Stimulated activated naive CD8-positive, alpha-beta T cell treated with anti-CD3 and anti-CD28 coated beads, Interleukin-15, Interleukin-2, amounts not matched to agents 100 ng/mL and 50 ng/mL, for 24 hours (primary cell): ENCODE measurements around the gene GRIN2D.
"Not testable (repeated sequence)": the region's sequence is repeated elsewhere in the genome, so short reads cannot be mapped to it uniquely, and the experiment has no call there.

ENCODE experiments used
- H3K27ac Mint-ChIP-seq: one replicate; pipeline ENCODE4 v1.8.0; 2021; ENCODE audit warnings: mild to moderate bottlenecking, mixed read lengths
- H3K27me3 Mint-ChIP-seq: one replicate; pipeline ENCODE4 v1.8.0; 2021; ENCODE audit warnings: mixed read lengths
- H3K36me3 Mint-ChIP-seq: one replicate; pipeline ENCODE4 v1.8.0; 2021; ENCODE audit warnings: low read depth, mixed read lengths
- H3K4me1 Mint-ChIP-seq: one replicate; pipeline ENCODE4 v1.8.0; 2021; ENCODE audit warnings: low read depth, mixed read lengths
- H3K4me3 Mint-ChIP-seq: one replicate; pipeline ENCODE4 v1.8.0; 2021; ENCODE audit warnings: mild to moderate bottlenecking, mixed read lengths
- H3K9me3 Mint-ChIP-seq: one replicate; pipeline ENCODE4 v1.8.0; 2021; ENCODE audit warnings: mixed read lengths

GRIN2D gene

GRCh38 chr19:48363810-48364597 lies 29.5 kb upstream of the GRIN2D start, which contains the start of the genes SYNGR4 and TMEM143:
Gene SYNGR4 (plus strand): TSS chr19:48364367. CDS start chr19:48365843, 1,476 bp downstream.
Gene TMEM143 (minus strand): TSS chr19:48363940. CDS start chr19:48363920, 20 bp downstream.
- H3K27me3 Mint-ChIP-seq: peaks cover 4% of the 10 kb centered on the region
- H3K27ac Mint-ChIP-seq: peak within 1 kb of the TSS; percentile 94
- peaks cover 17% of the 10 kb centered on the region for H3K4me1 Mint-ChIP-seq
- peak within 1 kb of the TSS; percentile 88 for H3K4me3 Mint-ChIP-seq
- no peaks in the 10 kb centered on the region for H3K9me3 Mint-ChIP-seq
- no peaks in the 10 kb centered on the region for H3K36me3 Mint-ChIP-seq

GRCh38 chr19:48364598-48365348 lies 28.7 kb upstream of the GRIN2D start:
- Mint-ChIP-seq H3K36me3 (no peaks in the 10 kb centered on the region), H3K27ac (peak overlapping the region; percentile 94), H3K9me3 (no peaks in the 10 kb centered on the region), H3K4me3 (peak overlapping the region; percentile 88), H3K4me1 (peaks cover 17% of the 10 kb centered on the region), H3K27me3 (peaks cover 4% of the 10 kb centered on the region)

GRCh38 chr19:48365602-48366001 lies 27.9 kb upstream of the GRIN2D start:
- Mint-ChIP-seq H3K36me3 (no peaks in the 10 kb centered on the region), H3K4me1 (peaks cover 17% of the 10 kb centered on the region), H3K4me3 (no peak overlapping the region), H3K27me3 (peaks cover 4% of the 10 kb centered on the region), H3K27ac (no peak overlapping the region), H3K9me3 (no peaks in the 10 kb centered on the region)

GRCh38 chr19:48367855-48368254 lies 25.6 kb upstream of the GRIN2D start:
- Mint-ChIP-seq H3K9me3 (no peaks in the 10 kb centered on the region), H3K36me3 (no peaks in the 10 kb centered on the region), H3K4me3 (no peak overlapping the region), H3K27me3 (peaks cover 4% of the 10 kb centered on the region), H3K27ac (no peak overlapping the region), H3K4me1 (peaks cover 15% of the 10 kb centered on the region)

DNA sequence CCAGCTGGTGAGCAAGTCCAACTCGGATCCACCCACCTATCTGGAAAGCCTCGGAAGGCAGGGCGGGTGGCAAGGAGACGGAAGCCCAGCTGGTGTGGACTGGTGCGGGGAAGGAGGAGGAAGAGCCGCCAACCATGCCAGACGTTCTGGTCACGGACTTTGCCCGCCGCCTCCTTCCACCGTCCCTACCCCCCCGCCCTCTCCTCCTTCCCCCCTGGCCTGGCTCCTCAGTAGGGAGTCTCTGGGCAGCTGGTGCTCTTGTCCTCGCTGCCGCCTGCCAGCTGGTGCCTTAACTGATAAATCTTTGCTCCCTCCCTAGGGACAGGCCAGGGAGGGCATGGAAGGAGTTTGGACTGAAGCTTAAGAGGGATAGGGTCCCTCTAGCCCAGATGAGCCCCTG lies 24.5 kb upstream of the GRIN2D start:
- Mint-ChIP-seq H3K36me3 (no peaks in the 10 kb centered on the region), H3K9me3 (no peaks in the 10 kb centered on the region), H3K4me3 (no peak overlapping the region)

GRCh38 chr19:48370955-48371354 lies 22.5 kb upstream of the GRIN2D start:
- Mint-ChIP-seq H3K27me3 (no peaks in the 10 kb centered on the region), H3K4me3 (no peak overlapping the region), H3K9me3 (no peaks in the 10 kb centered on the region), H3K36me3 (no peaks in the 10 kb centered on the region), H3K27ac (no peak overlapping the region), H3K4me1 (no peaks in the 10 kb centered on the region)

More for the DNA sequence above, 24.5 kb upstream of the GRIN2D start:
- peaks cover 9% of the 10 kb centered on the region for H3K4me1 Mint-ChIP-seq
- no peak overlapping the region for H3K27ac Mint-ChIP-seq
- peaks cover 1% of the 10 kb centered on the region for H3K27me3 Mint-ChIP-seq

DNA sequence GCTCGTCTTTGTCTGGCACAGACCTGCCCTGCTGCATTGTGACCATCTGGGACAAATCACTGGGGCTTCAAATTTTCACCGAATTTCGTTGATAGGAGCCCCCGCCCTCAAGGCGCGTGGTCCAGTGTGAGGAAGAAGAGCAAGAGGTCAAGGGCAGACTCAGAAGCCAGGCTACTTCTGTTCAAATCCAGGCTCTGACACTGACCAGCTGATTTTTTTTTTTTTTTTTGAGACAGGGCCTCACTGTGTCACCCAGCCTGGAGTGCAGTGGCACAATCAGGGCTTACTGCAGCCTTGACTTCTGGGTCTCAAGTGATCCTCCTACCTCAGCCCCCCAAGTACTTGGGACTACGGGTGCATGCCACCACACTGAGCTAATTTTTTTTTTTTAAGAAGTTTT lies 22.1 kb upstream of the GRIN2D start:
- Mint-ChIP-seq H3K9me3 (no peaks in the 10 kb centered on the region), H3K4me3 (no peak overlapping the region), H3K36me3 (no peaks in the 10 kb centered on the region), H3K4me1 (no peaks in the 10 kb centered on the region), H3K27me3 (no peaks in the 10 kb centered on the region), H3K27ac (no peak overlapping the region)

- not testable (repeated sequence) for H3K4me1 Mint-ChIP-seq, H3K27ac Mint-ChIP-seq, H3K36me3 Mint-ChIP-seq, H3K9me3 Mint-ChIP-seq, H3K27me3 Mint-ChIP-seq, H3K4me3 Mint-ChIP-seq
These were observed 21.7 kb upstream of the GRIN2D start for GRCh38 chr19:48371771-48372170.

- Mint-ChIP-seq H3K4me1 (no peaks in the 10 kb centered on the region), H3K27ac (no peak overlapping the region), H3K9me3 (no peaks in the 10 kb centered on the region), H3K36me3 (no peaks in the 10 kb centered on the region), H3K27me3 (no peaks in the 10 kb centered on the region), H3K4me3 (no peak overlapping the region)
These were observed 20.6 kb upstream of the GRIN2D start for GRCh38 chr19:48372904-48373303.

GRCh38 chr19:48373567-48373966 lies 19.9 kb upstream of the GRIN2D start:
- H3K27me3 Mint-ChIP-seq: no peaks in the 10 kb centered on the region
- H3K27ac Mint-ChIP-seq: no peak overlapping the region
- no peaks in the 10 kb centered on the region for H3K4me1 Mint-ChIP-seq
- H3K36me3 Mint-ChIP-seq: no peaks in the 10 kb centered on the region
- H3K9me3 Mint-ChIP-seq: no peaks in the 10 kb centered on the region
- H3K4me3 Mint-ChIP-seq: no peak overlapping the region

DNA sequence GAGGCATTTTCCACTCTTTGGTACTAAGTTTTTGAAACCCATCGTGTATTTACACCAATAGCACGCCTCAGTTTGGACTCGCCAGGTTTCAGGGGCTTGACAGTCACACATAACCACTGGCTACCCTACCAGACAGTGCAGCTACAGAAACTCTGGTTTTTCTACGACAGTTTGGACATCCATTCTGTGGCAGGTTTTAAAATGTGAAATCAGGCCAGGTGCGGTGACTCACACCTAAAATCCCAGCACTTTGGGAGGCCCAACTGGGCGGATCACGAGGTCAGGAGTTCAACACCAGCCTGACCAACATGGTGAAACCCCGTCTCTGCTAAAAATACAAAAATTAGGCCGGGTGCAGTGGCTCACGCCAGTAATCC lies 15.3 kb upstream of the GRIN2D start:
- no peaks in the 10 kb centered on the region for H3K27me3 Mint-ChIP-seq
- no peaks in the 10 kb centered on the region for H3K9me3 Mint-ChIP-seq
- H3K4me3 Mint-ChIP-seq: no peak overlapping the region
- H3K4me1 Mint-ChIP-seq: no peaks in the 10 kb centered on the region
- no peak overlapping the region for H3K27ac Mint-ChIP-seq
- peaks cover 15% of the 10 kb centered on the region for H3K36me3 Mint-ChIP-seq

- no peaks in the 10 kb centered on the region for H3K9me3 Mint-ChIP-seq
- no peaks in the 10 kb centered on the region for H3K4me1 Mint-ChIP-seq
- no peaks in the 10 kb centered on the region for H3K27me3 Mint-ChIP-seq
- no peak overlapping the region for H3K4me3 Mint-ChIP-seq
- H3K27ac Mint-ChIP-seq: no peak overlapping the region
- H3K36me3 Mint-ChIP-seq: peaks cover 22% of the 10 kb centered on the region
These were observed 14.4 kb upstream of the GRIN2D start for GRCh38 chr19:48379058-48379457.

GRCh38 chr19:48381178-48381950 lies 12.1 kb upstream of the GRIN2D start:
- Mint-ChIP-seq H3K36me3 (peaks cover 36% of the 10 kb centered on the region), H3K9me3 (no peaks in the 10 kb centered on the region), H3K4me1 (no peaks in the 10 kb centered on the region), H3K27ac (no peak overlapping the region), H3K4me3 (no peak overlapping the region), H3K27me3 (no peaks in the 10 kb centered on the region)

GRCh38 chr19:48382286-48382685 lies 11.2 kb upstream of the GRIN2D start:
- Mint-ChIP-seq H3K27ac (no peak overlapping the region), H3K27me3 (no peaks in the 10 kb centered on the region), H3K36me3 (peaks cover 42% of the 10 kb centered on the region), H3K4me1 (no peaks in the 10 kb centered on the region), H3K4me3 (no peak overlapping the region), H3K9me3 (no peaks in the 10 kb centered on the region)
